ENCODE measurements around the gene KLF2.

The KLF2 gene

DNA sequence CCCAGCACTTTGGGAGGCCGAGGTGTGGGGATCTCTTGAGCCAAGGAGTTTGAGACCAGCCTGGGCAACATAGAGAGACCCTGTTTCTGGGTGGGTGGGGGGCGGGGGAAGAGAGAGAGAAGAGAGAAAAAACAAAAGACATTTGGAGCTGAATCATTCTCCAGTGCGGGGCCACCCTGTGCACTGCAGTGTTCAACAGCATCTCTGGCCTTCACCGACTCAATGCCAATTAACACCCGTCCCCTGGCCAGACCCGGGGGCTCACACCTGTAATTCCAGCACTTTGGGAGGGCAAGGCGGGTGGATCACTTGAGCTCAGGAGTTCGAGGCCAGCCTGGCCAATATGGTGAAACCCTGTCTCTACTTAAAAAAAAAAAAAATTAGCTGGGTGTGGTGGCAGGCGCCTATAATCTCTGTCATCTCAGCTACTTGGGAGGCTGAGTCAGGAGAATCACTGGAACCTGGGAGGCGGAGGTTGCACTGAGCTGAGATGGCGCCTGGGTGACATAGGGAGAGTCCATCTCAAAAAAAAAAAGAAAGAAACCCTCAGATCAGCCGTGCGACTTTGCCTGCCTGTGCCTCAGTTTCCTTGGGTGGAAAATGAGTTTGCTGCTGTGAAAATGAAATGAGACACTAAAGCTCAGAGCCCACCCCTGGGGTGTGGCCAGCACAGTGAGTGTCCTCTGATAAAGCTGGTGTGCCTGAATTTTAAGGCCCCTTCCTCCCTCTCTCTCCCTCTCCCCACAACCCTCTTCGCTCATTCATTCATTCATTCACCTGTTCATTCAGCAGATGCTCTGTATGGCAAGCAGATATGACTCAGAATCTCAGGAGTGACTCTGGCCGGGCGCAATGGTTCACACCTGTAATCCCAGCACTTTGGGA is 6.4 kb downstream of the KLF2 start:
- peaks cover 29% of the 10 kb centered on the region for H3K4me1 ChIP-seq (ENCODE audit: control insufficient read depth, insufficient read depth, low read length)
- peaks cover 26% of the 10 kb centered on the region for H3K36me3 ChIP-seq (ENCODE audit: control insufficient read depth, insufficient read depth, low read length)
- no peak overlapping the region for H3K4me3 ChIP-seq (ENCODE audit: low read length)
- H3K9me3 ChIP-seq (ENCODE audit: control insufficient read depth, low read length), result no peaks in the 10 kb centered on the region
- no peaks in the 10 kb centered on the region for H3K27me3 ChIP-seq (ENCODE audit: control insufficient read depth, insufficient read depth, low read length)
- no peak overlapping the region for H3K9ac ChIP-seq (ENCODE audit: low read length)

DNA sequence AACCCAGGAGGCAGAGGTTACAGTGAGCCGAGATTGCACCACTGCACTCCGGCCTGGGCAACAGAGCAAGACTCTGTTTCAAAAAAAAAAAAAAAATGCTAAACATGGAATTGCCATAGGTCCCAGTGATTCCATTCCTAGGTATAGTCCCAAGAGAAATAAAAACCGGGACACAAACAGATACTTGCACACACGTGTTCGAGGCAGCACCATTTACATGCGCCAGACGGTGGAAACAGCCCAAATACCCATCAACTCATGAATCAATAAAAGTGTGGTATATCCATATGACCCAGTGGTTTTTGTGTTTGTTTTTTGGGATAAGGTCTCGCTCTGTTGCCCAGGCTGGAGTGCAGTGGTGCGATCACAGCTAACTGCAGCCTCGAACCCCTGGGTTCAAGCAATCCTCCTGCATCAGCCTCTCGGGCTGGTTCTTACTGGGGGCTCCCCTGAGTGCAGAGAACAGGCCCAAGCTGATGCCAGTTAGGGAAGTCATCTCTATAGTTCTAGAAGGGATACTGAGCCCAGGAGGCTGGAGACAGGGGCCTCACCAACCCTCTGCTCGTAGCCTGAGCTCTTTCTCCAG is 8.5 kb downstream of the KLF2 start:
- H3K4me1 ChIP-seq (ENCODE audit: control insufficient read depth, insufficient read depth, low read length), result peaks cover 21% of the 10 kb centered on the region
- H3K27me3 ChIP-seq (ENCODE audit: control insufficient read depth, insufficient read depth, low read length), result no peaks in the 10 kb centered on the region
- no peak overlapping the region for H3K4me3 ChIP-seq (ENCODE audit: low read length)
- H3K36me3 ChIP-seq (ENCODE audit: control insufficient read depth, insufficient read depth, low read length), result peaks cover 7% of the 10 kb centered on the region
- no peak overlapping the region for H3K9ac ChIP-seq (ENCODE audit: low read length)
- H3K9me3 ChIP-seq (ENCODE audit: control insufficient read depth, low read length), result no peaks in the 10 kb centered on the region

DNA sequence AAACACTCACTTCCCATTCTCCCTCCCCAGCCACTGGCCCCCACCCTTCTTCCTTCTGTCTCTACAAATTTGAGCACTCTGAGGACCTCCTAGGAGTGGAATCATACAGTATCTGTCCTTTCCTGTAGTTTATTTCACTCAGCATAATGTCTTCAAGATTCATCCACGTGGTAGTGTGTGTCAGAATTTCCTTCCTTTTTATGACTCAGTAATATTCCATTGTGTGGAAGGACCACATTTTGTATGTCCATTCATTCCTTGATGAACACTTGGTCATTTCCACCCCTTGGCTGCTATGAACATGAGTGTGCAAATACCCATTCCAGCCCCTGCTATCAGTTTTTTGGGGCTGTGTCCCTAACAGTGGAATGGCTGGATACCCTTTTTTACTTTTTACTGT is 9.8 kb downstream of the KLF2 start:
- no peaks in the 10 kb centered on the region for H3K36me3 ChIP-seq (ENCODE audit: control insufficient read depth, insufficient read depth, low read length)
- H3K4me3 ChIP-seq (ENCODE audit: low read length), result no peak overlapping the region
- H3K9me3 ChIP-seq (ENCODE audit: control insufficient read depth, low read length), result no peaks in the 10 kb centered on the region
- H3K27me3 ChIP-seq (ENCODE audit: control insufficient read depth, insufficient read depth, low read length), result no peaks in the 10 kb centered on the region
- no peak overlapping the region for H3K9ac ChIP-seq (ENCODE audit: low read length)
- H3K4me1 ChIP-seq (ENCODE audit: control insufficient read depth, insufficient read depth, low read length), result peaks cover 12% of the 10 kb centered on the region

DNA sequence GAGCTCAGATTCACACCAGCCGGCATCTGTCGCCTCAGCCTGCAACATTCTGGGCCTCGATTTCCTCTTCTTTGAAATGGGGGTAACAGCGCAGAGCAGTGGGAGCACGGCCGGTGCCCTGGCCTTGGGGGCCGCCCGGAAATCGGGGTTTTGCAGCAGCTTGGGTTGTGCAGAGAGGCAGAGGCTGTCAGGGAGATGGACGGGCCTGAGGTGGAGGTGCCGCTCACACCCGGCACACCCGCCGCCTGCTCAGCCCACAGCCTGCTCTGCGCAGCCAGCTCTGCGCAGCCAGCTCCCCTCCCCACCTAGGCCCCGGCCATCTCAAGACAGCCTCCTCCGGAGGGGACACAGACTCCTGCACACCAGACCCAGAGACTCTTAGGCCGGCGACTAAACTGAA is 10.6 kb downstream of the KLF2 start:
- no peak overlapping the region for H3K9ac ChIP-seq (ENCODE audit: low read length)
- peaks cover 9% of the 10 kb centered on the region for H3K4me1 ChIP-seq (ENCODE audit: control insufficient read depth, insufficient read depth, low read length)
- H3K27me3 ChIP-seq (ENCODE audit: control insufficient read depth, insufficient read depth, low read length), result no peaks in the 10 kb centered on the region

DNA sequence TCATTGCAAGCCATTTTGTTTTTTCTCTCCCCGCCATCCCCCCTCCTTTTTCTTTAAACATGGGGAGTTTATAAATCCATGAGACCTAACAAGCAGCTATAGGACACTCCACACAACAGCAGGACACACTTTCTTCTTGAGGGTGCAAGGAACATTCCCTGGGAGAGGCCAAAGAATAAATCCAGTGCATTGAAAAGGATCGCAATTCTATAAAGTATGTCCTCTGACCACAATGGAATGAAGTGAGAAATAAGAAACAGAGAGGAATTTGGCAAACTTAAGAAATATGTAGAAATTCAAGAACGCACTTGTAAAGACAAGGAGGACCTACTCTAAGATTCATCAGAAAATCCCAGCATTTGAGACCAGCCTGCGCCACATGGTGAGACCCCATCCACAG is 11.9 kb downstream of the KLF2 start:
- Histone ChIP-seq H3K9ac (ENCODE audit: low read length) (no peak overlapping the region), H3K27me3 (ENCODE audit: control insufficient read depth, insufficient read depth, low read length) (no peaks in the 10 kb centered on the region), H3K4me1 (ENCODE audit: control insufficient read depth, insufficient read depth, low read length) (peaks cover under 1% of the 10 kb centered on the region), H3K36me3 (ENCODE audit: control insufficient read depth, insufficient read depth, low read length) (no peaks in the 10 kb centered on the region), H3K9me3 (ENCODE audit: control insufficient read depth, low read length) (no peaks in the 10 kb centered on the region), H3K4me3 (ENCODE audit: low read length) (no peak overlapping the region)

More for the DNA sequence above, 10.6 kb downstream of the KLF2 start:
- Histone ChIP-seq H3K4me3 (ENCODE audit: low read length) (no peak overlapping the region), H3K36me3 (ENCODE audit: control insufficient read depth, insufficient read depth, low read length) (no peaks in the 10 kb centered on the region), H3K9me3 (ENCODE audit: control insufficient read depth, low read length) (no peaks in the 10 kb centered on the region)

DNA sequence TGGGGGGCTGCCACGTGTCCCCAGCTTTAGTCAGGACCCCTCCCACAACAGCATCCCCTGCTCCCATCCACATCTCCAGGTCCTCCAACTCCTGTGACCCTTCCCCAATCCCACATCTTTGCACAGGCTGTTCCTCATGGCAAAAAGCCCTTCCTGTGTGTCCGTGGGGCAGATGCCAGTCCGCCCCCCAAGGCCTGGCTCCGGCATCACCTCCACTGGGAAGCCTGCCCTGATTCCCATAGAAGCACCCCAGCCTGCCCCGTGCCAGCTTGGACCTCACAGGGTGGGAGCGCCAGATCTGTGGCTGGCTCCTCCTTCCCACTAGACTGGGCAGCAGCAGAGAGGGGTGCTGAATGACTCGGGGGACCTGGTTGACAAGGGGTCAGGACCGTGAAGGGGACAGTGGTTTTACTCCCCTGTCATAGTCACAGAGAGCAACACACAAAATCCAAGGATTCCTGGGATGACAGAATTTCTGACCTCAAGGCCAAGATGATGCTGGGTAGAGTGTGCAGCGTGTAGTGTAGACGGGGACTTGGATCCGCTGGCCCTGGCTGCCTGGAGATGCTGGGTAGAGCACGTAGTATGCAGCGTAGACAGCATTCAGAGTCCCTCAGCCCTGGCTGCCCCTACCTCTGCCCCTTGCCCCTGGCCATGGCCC is 13.3 kb downstream of the KLF2 start:
- Histone ChIP-seq H3K9ac (ENCODE audit: low read length) (no peak overlapping the region), H3K27me3 (ENCODE audit: control insufficient read depth, insufficient read depth, low read length) (no peaks in the 10 kb centered on the region), H3K9me3 (ENCODE audit: control insufficient read depth, low read length) (no peaks in the 10 kb centered on the region), H3K36me3 (ENCODE audit: control insufficient read depth, insufficient read depth, low read length) (no peaks in the 10 kb centered on the region), H3K4me1 (ENCODE audit: control insufficient read depth, insufficient read depth, low read length) (no peaks in the 10 kb centered on the region), H3K4me3 (ENCODE audit: low read length) (no peak overlapping the region)

DNA sequence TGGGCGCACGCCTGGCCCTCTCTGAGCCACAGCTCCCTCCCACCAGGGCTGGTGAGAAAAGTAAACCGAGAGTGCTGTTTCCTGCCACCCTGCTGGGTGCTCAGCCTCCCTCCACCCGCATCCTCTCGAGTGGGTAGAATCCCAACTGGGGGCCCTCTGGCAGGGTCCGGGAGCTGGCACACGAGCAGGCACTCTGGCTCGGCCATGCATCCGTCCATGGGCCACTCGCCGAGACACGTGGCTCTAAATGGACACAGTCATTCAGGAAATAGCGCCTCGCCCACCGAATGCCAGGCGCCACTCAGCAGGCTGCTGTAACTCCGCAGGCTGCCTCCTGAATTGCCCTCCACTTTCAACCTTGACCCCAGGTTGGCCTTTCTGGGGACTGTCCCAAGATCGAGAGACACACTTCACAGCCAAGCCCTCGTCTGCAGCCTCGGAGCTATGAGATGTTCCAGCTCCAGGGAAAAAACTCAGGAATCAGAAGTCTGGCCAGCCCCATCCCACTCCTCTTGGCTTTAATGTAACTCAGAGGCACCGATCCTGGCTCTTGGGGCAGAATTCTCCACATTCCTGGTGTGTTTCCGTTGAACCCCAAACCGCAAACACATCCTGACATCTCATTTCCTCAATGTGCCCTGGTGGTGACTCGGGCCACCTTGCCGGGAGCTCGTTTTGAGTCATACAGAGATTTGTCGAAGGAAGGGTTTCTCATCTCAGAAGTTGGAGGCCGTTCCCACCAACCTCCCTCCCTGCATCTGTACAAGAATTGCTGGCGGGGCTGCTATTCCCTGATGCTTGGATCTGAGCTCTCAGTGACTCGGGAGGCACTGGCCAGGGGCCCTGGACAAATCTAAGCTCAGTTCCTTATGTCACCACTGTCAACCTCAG is 14.1 kb downstream of the KLF2 start:
- no peak overlapping the region for H3K9ac ChIP-seq (ENCODE audit: low read length)
- no peak overlapping the region for H3K4me3 ChIP-seq (ENCODE audit: low read length)
- H3K9me3 ChIP-seq (ENCODE audit: control insufficient read depth, low read length), result no peaks in the 10 kb centered on the region
- H3K4me1 ChIP-seq (ENCODE audit: control insufficient read depth, insufficient read depth, low read length), result no peaks in the 10 kb centered on the region
- no peaks in the 10 kb centered on the region for H3K27me3 ChIP-seq (ENCODE audit: control insufficient read depth, insufficient read depth, low read length)
- no peaks in the 10 kb centered on the region for H3K36me3 ChIP-seq (ENCODE audit: control insufficient read depth, insufficient read depth, low read length)

DNA sequence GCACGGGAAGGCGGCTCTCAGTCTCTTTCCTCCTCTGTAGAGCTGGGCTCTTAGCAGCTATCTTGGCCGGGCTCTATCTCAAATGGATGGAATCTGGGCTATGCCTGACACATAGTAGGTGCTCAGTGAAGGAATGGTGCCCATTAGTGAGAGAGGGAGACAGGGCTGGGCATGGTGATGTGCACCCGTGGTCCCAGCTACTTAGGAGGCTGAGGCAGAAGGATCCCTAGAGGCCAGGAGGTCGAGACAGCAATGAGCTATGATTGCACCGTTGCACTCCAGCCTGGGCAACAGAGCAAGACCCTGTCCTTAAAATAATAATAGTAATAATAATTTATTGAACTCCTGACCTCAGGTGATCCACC is 14.7 kb downstream of the KLF2 start:
- Histone ChIP-seq H3K36me3 (ENCODE audit: control insufficient read depth, insufficient read depth, low read length) (no peaks in the 10 kb centered on the region), H3K9me3 (ENCODE audit: control insufficient read depth, low read length) (no peaks in the 10 kb centered on the region), H3K27me3 (ENCODE audit: control insufficient read depth, insufficient read depth, low read length) (no peaks in the 10 kb centered on the region), H3K9ac (ENCODE audit: low read length) (no peak overlapping the region), H3K4me3 (ENCODE audit: low read length) (no peak overlapping the region), H3K4me1 (ENCODE audit: control insufficient read depth, insufficient read depth, low read length) (no peaks in the 10 kb centered on the region)

DNA sequence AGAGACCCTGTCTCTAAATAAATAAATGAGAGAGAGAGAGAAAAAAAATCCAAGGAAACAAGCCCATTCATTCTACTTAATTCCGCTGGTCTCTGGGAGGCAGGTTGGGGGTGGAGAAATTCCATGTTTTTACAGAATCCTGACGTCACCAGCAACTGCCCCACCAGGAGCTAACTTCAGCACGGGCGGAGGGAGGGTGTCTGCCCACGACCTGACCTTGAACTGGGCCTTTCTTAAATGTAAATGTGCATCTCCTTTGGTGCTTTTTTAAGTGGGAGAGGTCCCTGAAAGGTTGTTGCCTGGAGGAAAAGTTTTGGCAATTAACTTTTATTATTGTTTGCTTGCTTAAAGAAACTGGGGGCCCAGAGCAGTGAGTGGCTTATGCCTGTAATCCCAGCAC is 15.5 kb downstream of the KLF2 start:
- no peaks in the 10 kb centered on the region for H3K9me3 ChIP-seq (ENCODE audit: control insufficient read depth, low read length)
- H3K27me3 ChIP-seq (ENCODE audit: control insufficient read depth, insufficient read depth, low read length), result no peaks in the 10 kb centered on the region
- no peaks in the 10 kb centered on the region for H3K36me3 ChIP-seq (ENCODE audit: control insufficient read depth, insufficient read depth, low read length)
- no peak overlapping the region for H3K9ac ChIP-seq (ENCODE audit: low read length)
- no peaks in the 10 kb centered on the region for H3K4me1 ChIP-seq (ENCODE audit: control insufficient read depth, insufficient read depth, low read length)
- no peak overlapping the region for H3K4me3 ChIP-seq (ENCODE audit: low read length)

DNA sequence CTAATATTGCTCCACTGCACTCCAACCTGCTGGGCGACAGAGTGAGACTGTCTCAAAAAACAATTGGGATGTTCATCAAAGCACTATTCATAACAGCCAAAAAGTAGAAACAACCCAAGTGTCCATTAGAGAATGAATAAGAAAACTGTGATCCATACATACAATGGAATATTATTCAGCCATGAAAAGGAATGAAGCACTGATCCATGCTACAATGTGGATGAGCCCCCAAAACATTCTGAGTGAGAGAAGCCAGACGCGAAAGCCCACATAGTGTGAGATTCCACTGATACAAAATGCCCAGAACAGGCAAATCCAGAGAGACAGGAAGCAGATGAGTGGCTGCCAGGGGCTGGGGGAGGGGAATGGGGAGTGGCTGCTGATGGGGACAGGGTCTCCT is 16.0 kb downstream of the KLF2 start:
- Histone ChIP-seq H3K36me3 (ENCODE audit: control insufficient read depth, insufficient read depth, low read length) (no peaks in the 10 kb centered on the region), H3K27me3 (ENCODE audit: control insufficient read depth, insufficient read depth, low read length) (no peaks in the 10 kb centered on the region), H3K9me3 (ENCODE audit: control insufficient read depth, low read length) (no peaks in the 10 kb centered on the region), H3K9ac (ENCODE audit: low read length) (no peak overlapping the region), H3K4me3 (ENCODE audit: low read length) (no peak overlapping the region), H3K4me1 (ENCODE audit: control insufficient read depth, insufficient read depth, low read length) (no peaks in the 10 kb centered on the region)

DNA sequence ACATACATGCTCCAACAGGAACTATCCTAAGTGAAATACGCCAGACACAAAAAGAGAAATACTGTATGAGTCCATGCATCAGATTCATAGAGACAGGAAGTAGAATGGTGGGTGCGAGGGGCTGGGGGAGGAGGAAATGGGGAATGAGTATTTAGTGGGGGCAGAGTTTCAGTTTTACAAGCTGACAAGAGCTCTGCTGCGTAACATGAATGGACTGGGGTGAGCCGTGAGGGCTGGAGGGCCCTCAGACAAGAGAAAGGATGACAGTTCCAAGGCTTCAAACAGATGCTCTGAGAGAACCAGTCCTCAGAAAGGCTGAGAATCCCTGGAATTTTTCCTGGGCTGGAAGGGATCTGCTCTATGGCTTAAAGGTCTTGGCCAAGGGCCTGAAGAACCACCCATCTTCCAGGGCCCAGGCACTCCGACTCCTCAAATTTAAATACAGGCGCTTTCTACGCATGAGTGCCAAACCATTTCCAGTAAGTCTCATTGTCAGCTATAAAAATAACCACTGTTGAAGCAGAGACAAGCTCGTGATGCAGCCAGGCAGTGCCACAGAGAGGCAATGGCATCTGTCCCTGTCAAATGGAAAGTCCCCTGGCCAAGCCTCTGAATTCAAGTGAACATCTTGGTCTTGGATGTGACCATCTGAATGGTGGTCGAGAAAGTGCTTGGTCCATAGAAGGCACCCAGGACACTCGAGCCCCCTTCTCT is 17.5 kb downstream of the KLF2 start:
- Histone ChIP-seq H3K9ac (ENCODE audit: low read length) (no peak overlapping the region), H3K27me3 (ENCODE audit: control insufficient read depth, insufficient read depth, low read length) (no peaks in the 10 kb centered on the region), H3K4me1 (ENCODE audit: control insufficient read depth, insufficient read depth, low read length) (no peaks in the 10 kb centered on the region), H3K36me3 (ENCODE audit: control insufficient read depth, insufficient read depth, low read length) (no peaks in the 10 kb centered on the region), H3K4me3 (ENCODE audit: low read length) (no peak overlapping the region), H3K9me3 (ENCODE audit: control insufficient read depth, low read length) (no peaks in the 10 kb centered on the region)

Measured in mucosa of stomach (tissue), 1 donor.